AG04449 (cell line): ENCODE measurements around the gene RPGRIP1L.

ENCODE experiments used
- CTCF ChIA-PET: fragments of 350-600 bp; formaldehyde crosslinking; extraction: SDS; loops from one replicate; lab custom pipeline; 2021; ENCODE audit warnings: antibody characterized with exemption; lab: Yijun Ruan, JAX
- POLR2A ChIA-PET: fragments of 400-600, 350-600 bp; formaldehyde crosslinking; extraction: SDS; loops from one replicate; lab custom pipeline; 2020; ENCODE audit warnings: antibody characterized with exemption, inconsistent platforms; lab: Yijun Ruan, JAX
- DNase-seq: peaks from one replicate; pipeline ENCODE4 v3.0.0-alpha.2; 2010; ENCODE audit warnings: low read depth, low spot score
- H3K4me3 ChIP-seq: 2 replicates; pipeline ENCODE4 v1.5.1; 2011; ENCODE audit warnings: low read depth, mild to moderate bottlenecking, control low read depth, low read length
- TF ChIP-seq, protein P1 (sequence below): IDR thresholded peaks from one replicate; pipeline ENCODE4 v1.5.1; 2011; ENCODE audit warnings: mild to moderate bottlenecking, moderate library complexity, low read length, control low read depth, inconsistent platforms; ENCODE audit not compliant: insufficient read depth; ENCODE audit errors: missing control alignments

Gene RPGRIP1L

DNA sequence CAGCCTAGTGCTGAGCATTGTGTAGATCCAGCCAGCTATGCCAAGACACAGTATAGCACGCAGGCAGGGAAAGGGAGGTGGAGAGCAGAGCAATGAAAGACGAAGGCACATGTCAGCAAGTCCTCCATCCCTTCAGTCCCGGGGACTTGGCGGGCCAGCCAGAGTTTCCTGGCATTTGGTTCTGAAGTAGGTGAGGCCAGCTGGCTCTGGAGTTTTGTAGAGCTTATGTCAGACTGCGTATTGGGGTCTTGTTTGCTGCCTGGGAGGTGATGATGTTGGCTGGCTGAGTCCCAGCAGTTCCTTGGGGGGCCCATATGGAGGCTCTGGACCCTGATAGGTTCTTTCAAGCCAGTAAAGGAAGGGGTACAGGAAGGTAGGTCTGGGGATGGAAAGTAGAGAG, 144.9 kb downstream of the RPGRIP1L start:
- TF ChIP-seq, protein P1, sequence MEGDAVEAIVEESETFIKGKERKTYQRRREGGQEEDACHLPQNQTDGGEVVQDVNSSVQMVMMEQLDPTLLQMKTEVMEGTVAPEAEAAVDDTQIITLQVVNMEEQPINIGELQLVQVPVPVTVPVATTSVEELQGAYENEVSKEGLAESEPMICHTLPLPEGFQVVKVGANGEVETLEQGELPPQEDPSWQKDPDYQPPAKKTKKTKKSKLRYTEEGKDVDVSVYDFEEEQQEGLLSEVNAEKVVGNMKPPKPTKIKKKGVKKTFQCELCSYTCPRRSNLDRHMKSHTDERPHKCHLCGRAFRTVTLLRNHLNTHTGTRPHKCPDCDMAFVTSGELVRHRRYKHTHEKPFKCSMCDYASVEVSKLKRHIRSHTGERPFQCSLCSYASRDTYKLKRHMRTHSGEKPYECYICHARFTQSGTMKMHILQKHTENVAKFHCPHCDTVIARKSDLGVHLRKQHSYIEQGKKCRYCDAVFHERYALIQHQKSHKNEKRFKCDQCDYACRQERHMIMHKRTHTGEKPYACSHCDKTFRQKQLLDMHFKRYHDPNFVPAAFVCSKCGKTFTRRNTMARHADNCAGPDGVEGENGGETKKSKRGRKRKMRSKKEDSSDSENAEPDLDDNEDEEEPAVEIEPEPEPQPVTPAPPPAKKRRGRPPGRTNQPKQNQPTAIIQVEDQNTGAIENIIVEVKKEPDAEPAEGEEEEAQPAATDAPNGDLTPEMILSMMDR, result no peak
- no peak overlapping the region for H3K4me3 ChIP-seq
- POLR2A ChIA-PET, result no interaction called here
- no peak for DNase-seq
- CTCF ChIA-PET, result interaction anchor here (1.1 kb wide), 1 partner anchor 9 kb away, joined by 6 read pairs; no protein-coding TSS in a partner anchor

DNA sequence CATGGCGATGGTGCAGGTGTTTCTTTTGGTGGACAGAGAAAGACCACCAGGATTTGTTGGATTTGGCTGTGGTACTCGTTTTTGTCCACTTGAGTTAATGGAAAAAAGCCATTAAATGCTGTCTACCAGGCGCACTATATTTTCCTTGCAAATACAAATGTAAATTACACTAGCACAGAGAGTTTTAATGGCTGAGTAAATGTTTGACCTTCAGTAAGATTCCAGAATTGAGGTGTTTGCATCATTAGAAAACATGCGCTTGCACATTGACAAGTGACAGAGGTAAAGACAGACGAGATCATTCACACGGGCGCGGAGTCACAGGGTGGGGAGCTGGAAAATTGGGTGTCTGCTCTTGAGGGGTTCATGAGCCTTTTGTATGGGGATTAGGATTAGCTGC, 147.1 kb downstream of the RPGRIP1L start:
- DNase-seq, result no peak
- TF ChIP-seq, protein P1, result no peak
- no peak overlapping the region for H3K4me3 ChIP-seq
- CTCF ChIA-PET, result interaction anchor here (0.9 kb wide), 1 partner anchor 9 kb away, joined by 3 read pairs; no protein-coding TSS in a partner anchor
- POLR2A ChIA-PET, result no interaction called here

DNA sequence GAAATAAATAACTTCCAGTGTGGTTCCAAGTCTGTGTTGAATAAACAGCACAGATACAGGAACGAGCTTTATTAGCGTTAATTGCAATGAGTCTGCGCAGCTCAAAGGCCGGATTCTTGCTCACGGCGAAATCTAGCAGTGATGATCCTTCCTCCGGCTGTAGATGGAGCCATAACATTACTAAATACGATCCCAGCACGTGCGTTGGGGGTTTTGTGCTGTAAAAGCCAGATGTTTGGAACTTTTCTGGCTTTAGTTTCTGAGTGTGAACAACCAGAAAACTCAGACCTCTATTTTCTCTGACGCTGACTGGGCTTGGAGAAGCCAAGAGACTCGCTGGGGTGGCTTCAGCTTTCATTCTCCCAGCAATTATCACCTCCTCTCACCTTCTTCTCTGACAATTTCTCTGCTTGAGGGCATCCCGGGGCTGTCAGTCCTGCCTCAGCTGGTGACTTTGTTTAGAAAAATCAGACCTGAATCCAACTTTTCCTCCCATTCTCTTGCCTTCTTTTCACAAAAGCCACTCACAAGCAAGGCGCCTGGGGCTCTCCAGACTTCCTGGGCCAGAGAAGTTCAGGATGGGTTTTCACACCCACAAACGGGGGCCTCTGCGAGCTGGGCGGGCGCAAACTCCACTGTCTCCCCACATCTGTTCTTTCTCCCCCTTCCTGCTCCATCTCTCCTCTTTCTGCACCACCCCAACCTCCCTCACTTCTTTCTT, 153.5 kb downstream of the RPGRIP1L start:
- peak; percentile 51 for DNase-seq
- peak overlapping the region; percentile 29 for H3K4me3 ChIP-seq
- ChIA-PET CTCF (interaction anchor here (0.6 to 5.4 kb wide), 33 partner anchors 8 to 1901 kb away, joined by 3 to 29 read pairs (median 4); no protein-coding TSS in a partner anchor), POLR2A (interaction anchor here (1.0 kb wide), 1 partner anchor 9 kb away, joined by 3 read pairs; no protein-coding TSS in a partner anchor)
- TF ChIP-seq, protein P1, result peak; percentile 63
